Endothelial cell of umbilical vein (primary cell): Measurements from ENCODE around the gene NEDD4L.

Source experiments
- CTCF ChIP-seq, 2 donors: IDR thresholded peaks; 1 replicate in 1 of 2; 2 replicates in 1 of 2; pipeline ENCODE4 v1.5.1; 2011; ENCODE audit warnings: low read length in 2 of 2, mild to moderate bottlenecking in 2 of 2, moderate library complexity in 2 of 2, control low read depth in 1 of 2, inconsistent platforms in 1 of 2, low read depth in 1 of 2; ENCODE audit not compliant: insufficient read depth in 1 of 2; ENCODE audit errors: extremely low read depth in 1 of 2
- EZH2 ChIP-seq: IDR thresholded peaks from 2 replicates; pipeline ENCODE4 v1.6.1; 2012; ENCODE audit warnings: borderline replicate concordance, low read depth, mild to moderate bottlenecking, moderate library complexity, low read length, inconsistent platforms; ENCODE audit not compliant: severe bottlenecking
- POLR2A ChIP-seq: IDR thresholded peaks from 2 replicates; pipeline ENCODE4 v1.6.1; 2012; ENCODE audit warnings: low read depth, mild to moderate bottlenecking, control low read depth, low read length
- POLR2AphosphoS5 ChIP-seq: IDR thresholded peaks from 2 replicates; pipeline ENCODE4 v1.6.1; 2012; ENCODE audit warnings: low read depth, mild to moderate bottlenecking, control low read depth, low read length, moderate library complexity; ENCODE audit not compliant: insufficient read depth

- no peak for TF ChIP-seq CTCF (IDR thresholded peaks at IDR 0.05; ENCODE audit: extremely low read depth in 1 of 2, insufficient read depth in 1 of 2, low read depth in 1 of 2, low read length in 2 of 2)
- no peak for TF ChIP-seq EZH2
- TF ChIP-seq POLR2AphosphoS5, result no peak
- TF ChIP-seq POLR2A, result no peak
Measured at GRCh38 chr18:58208207-58208932, 164.3 kb downstream of the NEDD4L start.
